ENCODE results near the gene LASP1NB.
"Not testable (repeated sequence)": the region's sequence is repeated elsewhere in the genome, so short reads cannot be mapped to it uniquely, and the experiment has no call there.

Gene LASP1NB

GRCh38 chr17:38917259-38917658, 8.2 kb upstream of the LASP1NB start:
- CTCF ChIA-PET = interaction anchor here (0.6 to 0.7 kb wide), 2 partner anchors 9 to 129 kb away, joined by 3 to 4 read pairs; no protein-coding TSS in a partner anchor
- DNase-seq = peak; percentile 20
- no peaks in the 10 kb centered on the region for H3K9me3 Mint-ChIP-seq
- H3K36me3 Mint-ChIP-seq = peaks cover 57% of the 10 kb centered on the region
- peak overlapping the region; percentile 81 for H3K27ac Mint-ChIP-seq
- peaks cover 11% of the 10 kb centered on the region for H3K4me1 Mint-ChIP-seq
- no peak overlapping the region for H3K4me3 Mint-ChIP-seq
- no peaks in the 10 kb centered on the region for H3K27me3 Mint-ChIP-seq

- H3K4me3 Mint-ChIP-seq = no peak overlapping the region
- H3K4me1 Mint-ChIP-seq = peaks cover 11% of the 10 kb centered on the region
- peaks cover 57% of the 10 kb centered on the region for H3K36me3 Mint-ChIP-seq
- no peaks in the 10 kb centered on the region for H3K27me3 Mint-ChIP-seq
- CTCF ChIA-PET = no interaction called here
- peak overlapping the region; percentile 2 for H3K27ac Mint-ChIP-seq
- peak; percentile 18 for DNase-seq
- H3K9me3 Mint-ChIP-seq = no peaks in the 10 kb centered on the region
Measured at GRCh38 chr17:38918129-38918913, 7.1 kb upstream of the LASP1NB start.

GRCh38 chr17:38918916-38919315, 6.5 kb upstream of the LASP1NB start:
- DNase-seq = peak; percentile 11
- Mint-ChIP-seq H3K9me3 (no peaks in the 10 kb centered on the region), H3K36me3 (peaks cover 54% of the 10 kb centered on the region), H3K27me3 (no peaks in the 10 kb centered on the region), H3K4me3 (no peak overlapping the region), H3K4me1 (peaks cover 14% of the 10 kb centered on the region), H3K27ac (no peak overlapping the region)
- CTCF ChIA-PET = no interaction called here

- Mint-ChIP-seq H3K4me1 (peaks cover 14% of the 10 kb centered on the region), H3K4me3 (no peak overlapping the region), H3K27me3 (no peaks in the 10 kb centered on the region), H3K36me3 (peaks cover 48% of the 10 kb centered on the region), H3K27ac (no peak overlapping the region), H3K9me3 (no peaks in the 10 kb centered on the region)
- DNase-seq = peak; percentile 19
- CTCF ChIA-PET = interaction anchor here (0.5 to 1.0 kb wide), 2 partner anchors 9 to 496 kb away, joined by 3 read pairs; no protein-coding TSS in a partner anchor
Measured at GRCh38 chr17:38919316-38920078, 5.9 kb upstream of the LASP1NB start.

GRCh38 chr17:38920374-38921291, 4.8 kb upstream of the LASP1NB start:
- no peaks in the 10 kb centered on the region for H3K9me3 Mint-ChIP-seq
- H3K27ac Mint-ChIP-seq = peak overlapping the region; percentile 24
- no peak overlapping the region for H3K4me3 Mint-ChIP-seq
- CTCF ChIA-PET = interaction anchor here (0.5 to 1.0 kb wide), 2 partner anchors 11 to 497 kb away, joined by 3 read pairs; no protein-coding TSS in a partner anchor
- peaks cover 23% of the 10 kb centered on the region for H3K4me1 Mint-ChIP-seq
- peaks cover 45% of the 10 kb centered on the region for H3K36me3 Mint-ChIP-seq
- H3K27me3 Mint-ChIP-seq = no peaks in the 10 kb centered on the region
- peak; percentile 14 for DNase-seq

GRCh38 chr17:38921756-38922411, 3.5 kb upstream of the LASP1NB start:
- Mint-ChIP-seq H3K36me3 (peaks cover 41% of the 10 kb centered on the region), H3K27me3 (no peaks in the 10 kb centered on the region), H3K27ac (peak overlapping the region; percentile 8), H3K9me3 (no peaks in the 10 kb centered on the region), H3K4me1 (peaks cover 32% of the 10 kb centered on the region), H3K4me3 (no peak overlapping the region)
- DNase-seq = peak; percentile 21
- CTCF ChIA-PET = interaction anchor here (0.7 to 3.8 kb wide), 3 partner anchors 16 to 50 kb away, joined by 3 to 13 read pairs (median 3); no protein-coding TSS in a partner anchor

GRCh38 chr17:38922538-38923297, 2.7 kb upstream of the LASP1NB start:
- DNase-seq = peak; percentile 19
- H3K27ac Mint-ChIP-seq = no peak overlapping the region
- peaks cover 30% of the 10 kb centered on the region for H3K4me1 Mint-ChIP-seq
- no peaks in the 10 kb centered on the region for H3K9me3 Mint-ChIP-seq
- CTCF ChIA-PET = interaction anchor here (0.7 to 3.8 kb wide), 6 partner anchors 17 to 231 kb away, joined by 3 to 13 read pairs (median 3); no protein-coding TSS in a partner anchor
- H3K27me3 Mint-ChIP-seq = no peaks in the 10 kb centered on the region
- H3K4me3 Mint-ChIP-seq = no peak overlapping the region
- peaks cover 35% of the 10 kb centered on the region for H3K36me3 Mint-ChIP-seq

- peak overlapping the region; percentile 4 for H3K27ac Mint-ChIP-seq
- peaks cover 30% of the 10 kb centered on the region for H3K4me1 Mint-ChIP-seq
- no peak overlapping the region for H3K4me3 Mint-ChIP-seq
- H3K27me3 Mint-ChIP-seq = no peaks in the 10 kb centered on the region
- peaks cover 9% of the 10 kb centered on the region for H3K36me3 Mint-ChIP-seq
- peak; percentile 13 for DNase-seq
- H3K9me3 Mint-ChIP-seq = no peaks in the 10 kb centered on the region
- CTCF ChIA-PET = interaction anchor here (0.6 to 1.9 kb wide), 4 partner anchors 9 to 318 kb away, joined by 3 to 6 read pairs (median 4); no protein-coding TSS in a partner anchor
Measured at GRCh38 chr17:38926293-38927070, 1.1 kb downstream of the LASP1NB start.

GRCh38 chr17:38930782-38931181, 5.4 kb downstream of the LASP1NB start:
- H3K9me3 Mint-ChIP-seq, H3K36me3 Mint-ChIP-seq, H3K27me3 Mint-ChIP-seq, H3K27ac Mint-ChIP-seq, CTCF ChIA-PET, H3K4me3 Mint-ChIP-seq: not testable (repeated sequence)
- DNase-seq = peak; percentile 14
- peaks cover 14% of the 10 kb centered on the region for H3K4me1 Mint-ChIP-seq

- H3K4me3 Mint-ChIP-seq, H3K27ac Mint-ChIP-seq, H3K36me3 Mint-ChIP-seq, H3K9me3 Mint-ChIP-seq, H3K4me1 Mint-ChIP-seq, DNase-seq: not testable (repeated sequence)
- peaks cover 13% of the 10 kb centered on the region for H3K27me3 Mint-ChIP-seq
- CTCF ChIA-PET = interaction anchor here (0.6 kb wide), 1 partner anchor 9 kb away, joined by 3 read pairs; the partner anchor contains the start of gene LASP1NB
Measured at GRCh38 chr17:38933962-38934361, 8.5 kb downstream of the LASP1NB start.

GRCh38 chr17:38939987-38940386, 14.6 kb downstream of the LASP1NB start:
- no peak overlapping the region for H3K27ac Mint-ChIP-seq
- H3K9me3 Mint-ChIP-seq = no peaks in the 10 kb centered on the region
- H3K4me3 Mint-ChIP-seq = no peak overlapping the region
- peaks cover 8% of the 10 kb centered on the region for H3K4me1 Mint-ChIP-seq
- peaks cover 9% of the 10 kb centered on the region for H3K27me3 Mint-ChIP-seq
- H3K36me3 Mint-ChIP-seq = no peaks in the 10 kb centered on the region
- CTCF ChIA-PET = interaction anchor here (1.1 kb wide), 1 partner anchor 67 kb away, joined by 3 read pairs; no protein-coding TSS in a partner anchor
- no peak for DNase-seq

GRCh38 chr17:38940404-38940803, 15.0 kb downstream of the LASP1NB start:
- no peak overlapping the region for H3K4me3 Mint-ChIP-seq
- CTCF ChIA-PET = interaction anchor here (1.1 kb wide), 1 partner anchor 67 kb away, joined by 3 read pairs; no protein-coding TSS in a partner anchor

More at GRCh38 chr17:38940404-38940803, 15.0 kb downstream of the LASP1NB start:
- H3K9me3 Mint-ChIP-seq = no peaks in the 10 kb centered on the region
- H3K27ac Mint-ChIP-seq = no peak overlapping the region
- H3K27me3 Mint-ChIP-seq = peaks cover 8% of the 10 kb centered on the region
- no peaks in the 10 kb centered on the region for H3K36me3 Mint-ChIP-seq
- peaks cover 8% of the 10 kb centered on the region for H3K4me1 Mint-ChIP-seq
- DNase-seq = no peak

Measured in activated naive CD4-positive, alpha-beta T cell treated with anti-CD3 and anti-CD28 coated beads, Interleukin-2, amount 10 ng/mL, durations not matched to agents 7 days and 5 days (primary cell).